ENCODE measurements around the gene MAGEA1. TPM values are rescaled to one million over a fixed set of nuclear protein-coding genes. Genes with fewer than 3 reads are reported as not detected.

The MAGEA1 gene
- total and polyA plus RNA-seq, 2 donors from 2014 or later = not detected

DNA sequence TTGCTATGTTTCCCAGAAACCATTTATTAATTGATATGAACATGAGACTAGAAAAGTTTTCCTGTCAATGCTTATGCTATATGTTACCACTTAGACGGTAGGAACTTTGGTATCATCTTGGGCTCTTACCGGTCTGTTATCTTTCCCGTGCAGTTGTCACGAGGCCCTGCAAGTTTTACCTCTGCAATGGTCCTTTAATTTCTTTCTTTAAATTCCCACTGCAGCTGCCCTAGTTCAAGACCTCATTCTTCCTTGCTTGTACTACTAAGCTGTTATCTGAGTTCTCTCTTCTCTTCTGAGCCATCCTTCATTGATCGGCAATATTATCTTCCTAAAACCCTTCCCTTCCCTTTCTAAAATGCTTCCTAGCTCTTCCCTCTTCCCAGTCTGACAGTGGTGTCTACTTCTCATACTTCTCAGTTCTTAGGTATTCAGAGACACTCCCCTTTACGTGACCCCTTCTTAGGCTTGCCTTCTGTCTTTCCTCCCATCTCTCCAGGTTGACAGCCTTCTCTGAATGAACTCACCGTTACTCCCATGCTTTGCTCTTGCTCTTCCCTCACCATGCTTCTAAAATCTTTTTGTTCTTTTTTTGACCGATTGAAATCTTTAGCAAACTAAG lies 27.5 kb downstream of the MAGEA1 start:
- Histone ChIP-seq H3K27ac (ENCODE audit: low read depth in 2 of 2, low read length in 2 of 2) (no peak overlapping the region), H3K36me3 (ENCODE audit: control insufficient read depth in 2 of 3, insufficient read depth in 3 of 3, low read length in 3 of 3) (no peaks in the 10 kb centered on the region), H3K27me3 (ENCODE audit: control insufficient read depth, insufficient read depth, low read length) (no peaks in the 10 kb centered on the region), H3K4me1 (ENCODE audit: control insufficient read depth in 2 of 3, insufficient read depth in 2 of 3, low read depth in 1 of 3, low read length in 3 of 3) (no peaks in the 10 kb centered on the region), H3K9me3 (ENCODE audit: control insufficient read depth in 2 of 3, insufficient read depth in 1 of 3, low read length in 3 of 3) (no peaks in the 10 kb centered on the region), H3K9ac (ENCODE audit: low read length in 3 of 3) (no peak overlapping the region), H3K4me3 (ENCODE audit: low read length in 3 of 3) (no peak overlapping the region)
- no peak for DNase-seq
- FAIRE-seq = no peak
- no peak for TF ChIP-seq CTCF (IDR thresholded peaks at IDR 0.05; ENCODE audit: borderline replicate concordance, extremely low read depth, insufficient read depth)
- intact Hi-C loops (cut with DNase I) = no loop called here

- no peaks in the 10 kb centered on the region for H3K36me3 ChIP-seq (ENCODE audit: control insufficient read depth in 2 of 3, insufficient read depth in 3 of 3, low read length in 3 of 3)
- no peak overlapping the region for H3K9ac ChIP-seq (ENCODE audit: low read length in 3 of 3)
- no peak for DNase-seq
- H3K4me1 ChIP-seq (ENCODE audit: control insufficient read depth in 2 of 3, insufficient read depth in 2 of 3, low read depth in 1 of 3, low read length in 3 of 3) = no peaks in the 10 kb centered on the region
- H3K9me3 ChIP-seq (ENCODE audit: control insufficient read depth in 2 of 3, insufficient read depth in 1 of 3, low read length in 3 of 3) = no peaks in the 10 kb centered on the region
- no peak overlapping the region for H3K4me3 ChIP-seq (ENCODE audit: low read length in 3 of 3)
- H3K27me3 ChIP-seq (ENCODE audit: control insufficient read depth, insufficient read depth, low read length) = no peaks in the 10 kb centered on the region
- H3K27ac ChIP-seq (ENCODE audit: low read depth in 2 of 2, low read length in 2 of 2) = no peak overlapping the region
- intact Hi-C loops (cut with DNase I) = no loop called here
- no peak for FAIRE-seq
- no peak for TF ChIP-seq CTCF (IDR thresholded peaks at IDR 0.05; ENCODE audit: borderline replicate concordance, extremely low read depth, insufficient read depth)
These were observed 30.3 kb downstream of the MAGEA1 start for GRCh38 chrX:153209347-153209746.

DNA sequence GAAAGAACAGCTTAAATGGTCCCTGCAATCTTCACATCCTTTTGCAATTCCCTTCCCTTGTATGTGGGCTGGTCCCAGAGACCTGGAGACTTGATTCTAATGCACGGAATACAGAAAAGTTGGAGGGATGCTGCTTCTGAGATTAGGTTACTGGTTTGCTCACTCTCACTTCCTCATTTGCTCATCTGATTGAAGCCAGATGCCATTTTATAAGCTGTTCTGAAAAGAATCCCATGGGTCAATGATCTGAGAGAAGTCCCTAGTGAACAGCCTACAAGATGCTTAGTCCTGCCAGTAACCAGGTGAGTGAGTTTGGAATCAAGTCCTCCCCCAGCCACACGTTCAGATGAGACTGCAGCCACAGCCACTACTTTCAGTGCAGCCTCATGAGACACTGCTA lies 35.9 kb downstream of the MAGEA1 start:
- TF ChIP-seq CTCF (IDR thresholded peaks at IDR 0.05; ENCODE audit: borderline replicate concordance, extremely low read depth, insufficient read depth) = no peak
- Histone ChIP-seq H3K27ac (ENCODE audit: low read depth in 2 of 2, low read length in 2 of 2) (no peak overlapping the region), H3K9me3 (ENCODE audit: control insufficient read depth in 2 of 3, insufficient read depth in 1 of 3, low read length in 3 of 3) (no peaks in the 10 kb centered on the region), H3K36me3 (ENCODE audit: control insufficient read depth in 2 of 3, insufficient read depth in 3 of 3, low read length in 3 of 3) (no peaks in the 10 kb centered on the region), H3K27me3 (ENCODE audit: control insufficient read depth, insufficient read depth, low read length) (no peaks in the 10 kb centered on the region), H3K9ac (ENCODE audit: low read length in 3 of 3) (no peak overlapping the region), H3K4me3 (ENCODE audit: low read length in 3 of 3) (no peak overlapping the region), H3K4me1 (ENCODE audit: control insufficient read depth in 2 of 3, insufficient read depth in 2 of 3, low read depth in 1 of 3, low read length in 3 of 3) (no peaks in the 10 kb centered on the region)
- DNase-seq (no peak), FAIRE-seq (no peak)
- intact Hi-C loops (cut with DNase I) = no loop called here

DNA sequence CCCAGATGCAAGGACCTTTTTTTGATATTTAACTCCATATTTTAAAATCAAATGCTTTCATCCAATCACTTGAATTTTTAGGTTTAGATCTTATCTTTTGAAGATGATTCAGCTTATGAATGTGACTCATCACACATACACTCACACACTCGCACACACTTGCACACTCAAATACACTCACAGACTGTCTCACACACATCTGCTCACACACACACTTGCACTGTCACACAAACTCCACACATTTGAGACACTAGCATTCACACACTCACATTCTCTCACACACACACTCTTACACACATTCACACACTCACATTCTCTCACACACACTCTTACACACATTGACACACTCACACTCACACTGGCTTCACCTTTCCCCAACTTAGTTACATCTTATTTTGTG lies 37.8 kb downstream of the MAGEA1 start:
- H3K27me3 ChIP-seq (ENCODE audit: control insufficient read depth, insufficient read depth, low read length) = no peaks in the 10 kb centered on the region
- TF ChIP-seq CTCF (IDR thresholded peaks at IDR 0.05; ENCODE audit: borderline replicate concordance, extremely low read depth, insufficient read depth) = no peak
- FAIRE-seq = no peak

More for the DNA sequence above, 37.8 kb downstream of the MAGEA1 start:
- Histone ChIP-seq H3K36me3 (ENCODE audit: control insufficient read depth in 2 of 3, insufficient read depth in 3 of 3, low read length in 3 of 3) (no peaks in the 10 kb centered on the region), H3K27ac (ENCODE audit: low read depth in 2 of 2, low read length in 2 of 2) (no peak overlapping the region), H3K4me3 (ENCODE audit: low read length in 3 of 3) (no peak overlapping the region), H3K4me1 (ENCODE audit: control insufficient read depth in 2 of 3, insufficient read depth in 2 of 3, low read depth in 1 of 3, low read length in 3 of 3) (no peaks in the 10 kb centered on the region), H3K9me3 (ENCODE audit: control insufficient read depth in 2 of 3, insufficient read depth in 1 of 3, low read length in 3 of 3) (no peaks in the 10 kb centered on the region), H3K9ac (ENCODE audit: low read length in 3 of 3) (no peak overlapping the region)
- intact Hi-C loops (cut with DNase I) = no loop called here
- DNase-seq = no peak

All from kidney (tissue), 14 donors.